ENCODE measurements around the gene SPACA9. TPM values are rescaled to one million over a fixed set of nuclear protein-coding genes. Genes with fewer than 3 reads are reported as not detected.

SPACA9 gene
- total RNA-seq, 1 experiment from 2014 or later, result 4.1 TPM

Other genes starting within 250 kb of the SPACA9 start
- gene DDX31, start 208.9 kb upstream of the SPACA9 start, total RNA-seq (2014; rRNA removed), result 21.0 and 23.1 TPM in 2 replicates
- gene GTF3C4, start 208.4 kb upstream of the SPACA9 start, total RNA-seq (2014; rRNA removed), result 14.5 and 15.3 TPM in 2 replicates
- 0.13 TPM in 1 of 2 replicates, not detected in the other for gene AK8, start 614 bp upstream of the SPACA9 start, total RNA-seq (2014; rRNA removed)
- gene TSC1, start 65.7 kb downstream of the SPACA9 start, total RNA-seq (2014; rRNA removed), result 23.1 and 27.4 TPM in 2 replicates
- 0.06 TPM in 1 of 2 replicates, not detected in the other for gene GFI1B, start 99.8 kb downstream of the SPACA9 start, total RNA-seq (2014; rRNA removed)
- 74.0 and 75.7 TPM in 2 replicates for gene GTF3C5, start 152.1 kb downstream of the SPACA9 start, total RNA-seq (2014; rRNA removed)
- 0.51 and 0.57 TPM in 2 replicates for gene CEL, start 183.1 kb downstream of the SPACA9 start, total RNA-seq (2014; rRNA removed)
- 15.5 and 17.8 TPM in 2 replicates for gene RALGDS, start 242.3 kb downstream of the SPACA9 start, total RNA-seq (2014; rRNA removed)